Stimulated activated CD8-positive, alpha-beta memory T cell treated with anti-CD3 and anti-CD28 coated beads, Interleukin-7, amount 100 ng/mL, for 24 hours (primary cell): ENCODE results near the gene ABCC8.

Experiments
- DNase-seq: peaks from one replicate; pipeline ENCODE4 v3.0.0-alpha.2; 2020; ENCODE audit warnings: low read depth

The ABCC8 gene

GRCh38 chr11:17351172-17351509, 125.5 kb downstream of the ABCC8 start:
- no peak for DNase-seq

GRCh38 chr11:17350455-17351171, 126.0 kb downstream of the ABCC8 start:
- DNase-seq = no peak

GRCh38 chr11:17347676-17348075, 129.0 kb downstream of the ABCC8 start:
- no peak for DNase-seq

- no peak for DNase-seq
These were observed 132.7 kb downstream of the ABCC8 start for GRCh38 chr11:17343907-17344306.

GRCh38 chr11:17343257-17343656, 133.4 kb downstream of the ABCC8 start:
- no peak for DNase-seq
